HCT116 (cell line): Measurements from ENCODE around the gene DOCK9. TPM values are rescaled to one million over a fixed set of nuclear protein-coding genes. Genes with fewer than 3 reads are reported as not detected.

Source experiments
- ATAC-seq: fragments of 200-7000 bp; cut with Tn5 transposase; 2 replicates; pipeline ENCODE4 v1.9.1; 2020; ENCODE audit warnings: mild to moderate bottlenecking, moderate library complexity
- BruUV-seq: library from RNA; stranded (reverse); fragments of 400-500 nt; replicated peaks from 2 replicates; lab custom pipeline; 2021; lab: Mats Ljungman, UMichigan
- CTCF ChIA-PET: fragments of 300-600 bp; sonication (Branson Sonifier 250); formaldehyde crosslinking; loops from one replicate; lab custom pipeline; 2021; ENCODE audit warnings: antibody characterized with exemption; lab: Charles Lee
- POLR2A ChIA-PET: fragments of 300-600, 350-600 bp; sonication (Branson Sonifier 250); formaldehyde crosslinking; loops from one replicate; lab custom pipeline; 2021; ENCODE audit warnings: antibody characterized with exemption; lab: Charles Lee
- RAD21 ChIA-PET, 2 experiments: fragments of 300-600 bp; sonication (Branson Sonifier 250); formaldehyde crosslinking; loops; one replicate each; lab custom pipeline; 2023; ENCODE audit warnings: low total read pairs in 2 of 2; ENCODE audit not compliant: uncharacterized antibody in 2 of 2, unreplicated experiment in 2 of 2, low non-redundant PET in 1 of 2; lab: Charles Lee
- DNase-seq: peaks from one replicate; pipeline ENCODE4 v3.0.0-alpha.2; 2010; ENCODE audit warnings: low read depth, low spot score
- H2AFZ ChIP-seq: fragments of 200-600 bp; shearing (Covaris generic), sonication (generic); 2 replicates; pipeline ENCODE4 v1.6.1; 2017; ENCODE audit warnings: low read depth, mixed run types, mixed read lengths, antibody characterized with exemption, low read length; ENCODE audit not compliant: poor library complexity, severe bottlenecking
- H3K27ac ChIP-seq: 2 replicates; pipeline ENCODE4 v1.5.1; 2012; ENCODE audit warnings: low read depth, low read length
- H3K27me3 ChIP-seq: fragments of 200-600 bp; sonication (generic); 2 replicates; pipeline ENCODE4 v1.6.1; 2016; ENCODE audit warnings: mixed run types, low read length, mixed read lengths; ENCODE audit not compliant: insufficient read depth
- H3K36me3 ChIP-seq, 2 experiments: fragments of 200-500 bp in 1 of 2; fragments of 200-600 bp in 1 of 2; sonication (Bioruptor generic) in 1 of 2; sonication (generic) in 1 of 2; 2 replicates each; pipeline versions ENCODE4 v1.5.1 to v1.6.1; 2014 to 2016; ENCODE audit warnings: low read length in 2 of 2, inconsistent platforms in 1 of 2, mixed read lengths in 1 of 2, mixed run types in 1 of 2; ENCODE audit not compliant: insufficient read depth in 2 of 2, control insufficient read depth in 1 of 2
- H3K4me1 ChIP-seq, 2 experiments: fragments of 200-600 bp in 1 of 2; sonication (generic) in 1 of 2; 2 replicates each; pipeline versions ENCODE4 v1.5.1 to v1.6.1; 2012 to 2017; ENCODE audit warnings: low read length in 2 of 2, inconsistent platforms in 1 of 2, mild to moderate bottlenecking in 1 of 2, mixed read lengths in 1 of 2, mixed run types in 1 of 2, moderate library complexity in 1 of 2; ENCODE audit not compliant: insufficient read depth in 2 of 2, control insufficient read depth in 1 of 2
- H3K4me2 ChIP-seq: fragments of 200-600 bp; sonication (generic); 2 replicates; pipeline ENCODE4 v1.6.1; 2017; ENCODE audit warnings: mixed run types, low read length, mixed read lengths
- H3K4me3 ChIP-seq, 2 experiments: fragments of 200-600 bp in 1 of 2; sonication (generic) in 1 of 2; replicated peaks in 1 of 2; 2 replicates each; pipeline ENCODE4 v1.5.1; 2011 to 2016; ENCODE audit warnings: low read length in 2 of 2, control low read depth in 1 of 2, low read depth in 1 of 2, mild to moderate bottlenecking in 1 of 2, mixed read lengths in 1 of 2, mixed run types in 1 of 2
- H3K79me2 ChIP-seq: fragments of 200-600 bp; sonication (generic); 2 replicates; pipeline ENCODE4 v1.6.1; 2017; ENCODE audit warnings: mild to moderate bottlenecking, mixed run types, low read length, moderate library complexity, mixed read lengths; ENCODE audit not compliant: insufficient read depth
- H3K9ac ChIP-seq: fragments of 200-600 bp; sonication (generic); 2 replicates; pipeline ENCODE4 v1.6.1; 2016; ENCODE audit warnings: low read length, mixed read lengths
- H3K9me2 ChIP-seq: fragments of 200-600 bp; sonication (generic), shearing (Covaris generic); 2 replicates; pipeline ENCODE4 v1.6.1; 2017; ENCODE audit warnings: mixed run types, mild to moderate bottlenecking, moderate library complexity; ENCODE audit not compliant: insufficient read depth
- H3K9me3 ChIP-seq, 2 experiments: fragments of 200-500 bp in 1 of 2; fragments of 200-600 bp in 1 of 2; sonication (Bioruptor generic) in 1 of 2; sonication (generic) in 1 of 2; 2 replicates each; pipeline ENCODE4 v1.6.1; 2014 to 2017; ENCODE audit warnings: low read length in 2 of 2, mixed read lengths in 2 of 2, inconsistent platforms in 1 of 2, low read depth in 1 of 2, mild to moderate bottlenecking in 1 of 2, mixed run types in 1 of 2, moderate library complexity in 1 of 2; ENCODE audit not compliant: control insufficient read depth in 1 of 2, insufficient read depth in 1 of 2
- H4K20me1 ChIP-seq: fragments of 200-600 bp; sonication (generic), shearing (Covaris generic); 2 replicates; pipeline ENCODE4 v1.6.1; 2017; ENCODE audit warnings: mixed run types, mild to moderate bottlenecking, moderate library complexity; ENCODE audit not compliant: insufficient read depth
- JUND ChIP-seq: IDR thresholded peaks from 2 replicates; pipeline ENCODE4 v1.6.1; 2012
- RAD21 ChIP-seq: IDR thresholded peaks from 2 replicates; pipeline ENCODE4 v1.6.1; 2012; ENCODE audit warnings: low read depth, mild to moderate bottlenecking
- SRF ChIP-seq: IDR thresholded peaks from 2 replicates; pipeline ENCODE4 v1.6.1; 2012; ENCODE audit warnings: low read depth
- ZFX ChIP-seq: fragments of 450-650 bp; IDR thresholded peaks from 2 replicates; pipeline ENCODE4 v1.6.1; 2017
- intact Hi-C: fragments of 100-400 bp; cut with micrococcal nuclease; formaldehyde crosslinking; loops from 2 replicates; pipeline ENCODE4 v1.10.0; 2022
- total RNA-seq: library from RNA; stranded (reverse); gene quantifications from one replicate; pipeline ENCODE4 v1.2.1, GENCODE V29; 2021; ENCODE audit not compliant: unreplicated experiment
- TF ChIP-seq, protein P1 (sequence below): IDR thresholded peaks from 2 replicates; pipeline ENCODE4 v1.6.1; 2012; ENCODE audit warnings: low read depth

The DOCK9 gene
- total RNA-seq, 1 experiment from 2014 or later = 58.8 TPM

GRCh38 chr13:98877466-98877865, 100.4 kb downstream of the DOCK9 start:
- POLR2A ChIA-PET = no interaction called here
- H3K27ac ChIP-seq = no peak overlapping the region
- RAD21 ChIA-PET = no interaction called here
- no peaks in the 10 kb centered on the region for H3K79me2 ChIP-seq
- no peak overlapping the region for H3K4me2 ChIP-seq
- H3K9me2 ChIP-seq = no peaks in the 10 kb centered on the region
- H3K27me3 ChIP-seq = no peaks in the 10 kb centered on the region
- no peaks in the 10 kb centered on the region for H4K20me1 ChIP-seq
- ATAC-seq = no peak
- no peaks in the 10 kb centered on the region for H3K4me1 ChIP-seq
- intact Hi-C loops = no loop called here
- H3K4me3 ChIP-seq = no peak overlapping the region
- no peak overlapping the region for H3K9ac ChIP-seq
- peaks cover 4 to 7% of the 10 kb centered on the region in 2 experiments; a peak in 2 of 4 replicates for H3K9me3 ChIP-seq
- DNase-seq = no peak
- BruUV-seq = no TSS peak
- TF ChIP-seq ZFX (no peak), RAD21 (no peak), SRF (no peak)
- TF ChIP-seq, protein P1, sequence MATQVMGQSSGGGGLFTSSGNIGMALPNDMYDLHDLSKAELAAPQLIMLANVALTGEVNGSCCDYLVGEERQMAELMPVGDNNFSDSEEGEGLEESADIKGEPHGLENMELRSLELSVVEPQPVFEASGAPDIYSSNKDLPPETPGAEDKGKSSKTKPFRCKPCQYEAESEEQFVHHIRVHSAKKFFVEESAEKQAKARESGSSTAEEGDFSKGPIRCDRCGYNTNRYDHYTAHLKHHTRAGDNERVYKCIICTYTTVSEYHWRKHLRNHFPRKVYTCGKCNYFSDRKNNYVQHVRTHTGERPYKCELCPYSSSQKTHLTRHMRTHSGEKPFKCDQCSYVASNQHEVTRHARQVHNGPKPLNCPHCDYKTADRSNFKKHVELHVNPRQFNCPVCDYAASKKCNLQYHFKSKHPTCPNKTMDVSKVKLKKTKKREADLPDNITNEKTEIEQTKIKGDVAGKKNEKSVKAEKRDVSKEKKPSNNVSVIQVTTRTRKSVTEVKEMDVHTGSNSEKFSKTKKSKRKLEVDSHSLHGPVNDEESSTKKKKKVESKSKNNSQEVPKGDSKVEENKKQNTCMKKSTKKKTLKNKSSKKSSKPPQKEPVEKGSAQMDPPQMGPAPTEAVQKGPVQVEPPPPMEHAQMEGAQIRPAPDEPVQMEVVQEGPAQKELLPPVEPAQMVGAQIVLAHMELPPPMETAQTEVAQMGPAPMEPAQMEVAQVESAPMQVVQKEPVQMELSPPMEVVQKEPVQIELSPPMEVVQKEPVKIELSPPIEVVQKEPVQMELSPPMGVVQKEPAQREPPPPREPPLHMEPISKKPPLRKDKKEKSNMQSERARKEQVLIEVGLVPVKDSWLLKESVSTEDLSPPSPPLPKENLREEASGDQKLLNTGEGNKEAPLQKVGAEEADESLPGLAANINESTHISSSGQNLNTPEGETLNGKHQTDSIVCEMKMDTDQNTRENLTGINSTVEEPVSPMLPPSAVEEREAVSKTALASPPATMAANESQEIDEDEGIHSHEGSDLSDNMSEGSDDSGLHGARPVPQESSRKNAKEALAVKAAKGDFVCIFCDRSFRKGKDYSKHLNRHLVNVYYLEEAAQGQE = no peak
- TF ChIP-seq, all 23 proteins: peak for 0
- Histone ChIP-seq H3K36me3 (peaks cover 3 to 22% of the 10 kb centered on the region in 2 experiments; a peak in 1 of 4 replicates), H2AFZ (no peak overlapping the region)
- CTCF ChIA-PET = no interaction called here

GRCh38 chr13:98875146-98875729, 102.6 kb downstream of the DOCK9 start:
- H3K4me2 ChIP-seq = no peak overlapping the region
- ChIA-PET RAD21 (no interaction called here), POLR2A (no interaction called here), CTCF (no interaction called here)
- intact Hi-C loops = no loop called here
- no TSS peak for BruUV-seq
- H3K27ac ChIP-seq = no peak overlapping the region
- H3K79me2 ChIP-seq = no peaks in the 10 kb centered on the region
- no peaks in the 10 kb centered on the region for H3K4me1 ChIP-seq
- DNase-seq = no peak
- no peak for ATAC-seq
- no peaks in the 10 kb centered on the region for H4K20me1 ChIP-seq
- no peak overlapping the region for H3K4me3 ChIP-seq
- H2AFZ ChIP-seq = no peak overlapping the region
- no peaks in the 10 kb centered on the region for H3K9me2 ChIP-seq
- no peaks in the 10 kb centered on the region for H3K27me3 ChIP-seq
- H3K9ac ChIP-seq = no peak overlapping the region
- H3K9me3 ChIP-seq = peaks cover 4 to 7% of the 10 kb centered on the region in 2 experiments; a peak in 2 of 4 replicates
- TF ChIP-seq JUND = no peak
- H3K36me3 ChIP-seq = peaks cover 0 to 16% of the 10 kb centered on the region in 2 experiments; a peak in 1 of 4 replicates
